WERI-Rb-1 (cell line): ENCODE results near the gene FOLR3.
"Not testable (repeated sequence)": the region's sequence is repeated elsewhere in the genome, so short reads cannot be mapped to it uniquely, and the experiment has no call there.

Experiments
- DNase-seq: peaks from one replicate; pipeline ENCODE4 v3.0.0-alpha.2; 2020
- H3K27ac ChIP-seq: fragments of 250-450 bp; sonication (Bioruptor Pico); 2 replicates; pipeline ENCODE4 v1.5.1; 2020; ENCODE audit warnings: mild to moderate bottlenecking, moderate library complexity
- H3K27me3 ChIP-seq: fragments of 250-450 bp; sonication (Bioruptor Pico); 2 replicates; pipeline ENCODE4 v1.5.1; 2021; ENCODE audit warnings: mild to moderate bottlenecking, low read depth, moderate library complexity; ENCODE audit not compliant: insufficient read depth, severe bottlenecking
- H3K36me3 ChIP-seq: fragments of 250-450 bp; sonication (Bioruptor Pico); 2 replicates; pipeline ENCODE4 v1.5.1; 2020; ENCODE audit warnings: mild to moderate bottlenecking, moderate library complexity
- H3K4me3 ChIP-seq: 2 replicates; pipeline ENCODE4 v1.5.1; 2011; ENCODE audit warnings: low read depth, mild to moderate bottlenecking, control low read depth, low read length
- H3K9me3 ChIP-seq: fragments of 250-450 bp; sonication (Bioruptor Pico); 2 replicates; pipeline ENCODE4 v1.5.1; 2021; ENCODE audit warnings: mild to moderate bottlenecking, moderate library complexity; ENCODE audit not compliant: severe bottlenecking
- CTCF ChIP-seq: IDR thresholded peaks from 2 replicates; pipeline ENCODE4 v1.5.1; 2011; ENCODE audit warnings: low read depth, mild to moderate bottlenecking, control low read depth, inconsistent platforms, low read length

Gene FOLR3

GRCh38 chr11:72179049-72179803 is 43.7 kb downstream of the FOLR3 start:
- TF ChIP-seq CTCF, result no peak
- Histone ChIP-seq H3K4me3 (no peak overlapping the region), H3K27ac (no peak overlapping the region; the same call in 1 of the 2 replicates), H3K9me3 (no peaks in the 10 kb centered on the region), H3K36me3 (no peaks in the 10 kb centered on the region), H3K27me3 (no peaks in the 10 kb centered on the region)
- DNase-seq, result no peak

DNA sequence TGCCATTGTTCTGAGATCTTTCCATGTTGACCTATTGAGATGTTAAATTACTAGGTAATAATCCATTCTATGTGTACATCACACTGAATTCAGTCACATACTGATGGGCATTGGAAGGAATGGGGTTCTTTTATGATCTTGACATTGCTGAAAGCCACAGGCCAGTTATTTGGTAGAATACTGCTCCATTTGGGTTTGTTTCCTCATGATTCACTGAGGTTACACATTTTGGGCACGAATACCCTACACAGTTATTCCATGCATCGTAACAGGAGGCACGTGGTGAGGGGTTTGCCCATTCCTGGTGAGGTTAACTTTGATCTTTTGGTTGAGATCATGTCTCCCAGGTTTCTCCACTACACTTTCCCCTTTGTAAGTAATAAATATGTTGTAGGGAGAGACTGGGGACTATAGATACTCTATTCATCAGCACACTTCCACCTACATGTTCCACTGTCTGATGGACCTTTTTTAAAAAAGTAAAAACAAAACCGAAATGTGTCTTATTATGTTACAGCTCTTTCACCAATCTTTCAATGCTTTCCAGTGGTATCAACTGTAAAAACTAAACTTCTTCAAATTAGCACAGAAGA is 44.4 kb downstream of the FOLR3 start:
- Histone ChIP-seq H3K36me3 (no peaks in the 10 kb centered on the region), H3K27me3 (no peaks in the 10 kb centered on the region), H3K9me3 (no peaks in the 10 kb centered on the region), H3K27ac (no peak overlapping the region), H3K4me3 (no peak overlapping the region)
- no peak for DNase-seq
- TF ChIP-seq CTCF, result no peak

GRCh38 chr11:72180892-72181552 is 45.5 kb downstream of the FOLR3 start:
- H3K27ac ChIP-seq, H3K4me3 ChIP-seq, H3K9me3 ChIP-seq, DNase-seq, H3K27me3 ChIP-seq, H3K36me3 ChIP-seq: not testable (repeated sequence)

- H3K27ac ChIP-seq, H3K9me3 ChIP-seq, H3K27me3 ChIP-seq, H3K36me3 ChIP-seq, H3K4me3 ChIP-seq: not testable (repeated sequence)
- DNase-seq, result peak; percentile 39
- peak; percentile 66 for TF ChIP-seq CTCF
Observed at GRCh38 chr11:72181553-72181958, 46.0 kb downstream of the FOLR3 start.

DNA sequence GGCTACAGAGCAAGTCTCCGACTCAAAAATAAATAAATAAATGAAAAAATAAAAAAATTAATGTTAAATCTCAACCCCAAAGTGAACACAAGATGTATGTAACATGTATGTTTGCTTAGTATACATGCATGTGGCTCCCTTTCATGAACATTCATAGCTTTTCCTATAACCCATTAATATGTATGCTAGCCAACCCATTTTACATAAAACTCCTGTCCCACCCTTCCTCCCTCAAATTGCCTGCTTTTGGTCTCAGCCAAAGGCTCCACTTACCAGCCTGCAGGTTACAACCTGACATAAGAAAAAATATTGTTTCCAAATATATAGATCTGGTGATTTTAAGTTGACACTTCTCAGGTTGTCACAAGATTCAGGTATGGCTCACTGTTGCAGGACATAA is 52.7 kb downstream of the FOLR3 start:
- Histone ChIP-seq H3K27ac (peak overlapping the region; percentile 53; the same call in 1 of the 2 replicates), H3K9me3 (no peaks in the 10 kb centered on the region), H3K36me3 (no peaks in the 10 kb centered on the region), H3K27me3 (no peaks in the 10 kb centered on the region), H3K4me3 (no peak overlapping the region)
- no peak for DNase-seq
- TF ChIP-seq CTCF, result no peak
